Measurements from ENCODE around the gene PRR11. TPM values are rescaled to one million over a fixed set of nuclear protein-coding genes. Genes with fewer than 3 reads are reported as not detected.

The PRR11 gene
- total RNA-seq, 1 experiment from 2014 or later: 109 TPM

DNA sequence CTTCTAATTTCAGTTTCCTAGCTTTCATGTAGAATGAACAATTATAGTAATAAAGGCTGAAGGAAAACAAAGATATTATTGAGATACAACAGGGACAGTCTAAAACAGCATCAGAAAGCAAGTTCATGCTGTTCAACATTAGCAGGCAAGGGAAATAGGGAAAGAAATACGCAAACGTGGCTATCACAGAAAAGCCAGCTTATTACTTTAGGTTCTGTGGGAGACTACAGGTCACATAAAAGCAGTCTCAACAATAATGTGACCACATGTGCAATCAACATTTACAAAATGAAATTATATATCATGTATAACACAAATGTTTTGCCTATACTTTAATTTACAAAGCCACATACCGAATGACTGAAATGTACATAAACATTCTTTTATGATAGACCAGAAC, 44.0 kb upstream of the PRR11 start:
- intact Hi-C loops (cut with micrococcal nuclease; ENCODE audit: unreplicated experiment): no loop called here
- POLR2A ChIA-PET (ENCODE audit: unreplicated experiment): no interaction called here
- CTCF ChIA-PET: interaction anchor here (0.6 kb wide), 1 partner anchor 456 kb away, joined by 4 read pairs; no protein-coding TSS in a partner anchor

DNA sequence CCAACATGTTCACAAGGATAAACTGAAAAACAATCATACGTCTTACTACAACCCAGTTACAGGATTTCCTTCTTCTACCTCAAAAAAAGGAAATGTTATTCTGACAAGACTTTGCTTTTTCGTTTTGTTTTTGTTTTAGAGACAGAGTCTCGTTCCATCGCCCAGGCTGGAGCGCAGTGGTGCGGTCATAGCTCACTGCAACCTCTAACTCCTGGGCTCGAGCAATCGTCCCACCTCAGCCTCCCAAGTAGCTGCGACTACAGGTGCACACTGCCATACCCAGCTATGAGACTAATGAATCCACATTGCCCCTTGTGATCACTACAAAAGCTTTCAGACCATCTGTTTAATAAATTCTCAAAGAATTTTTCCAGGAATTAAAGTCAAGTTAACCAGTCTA, 40.1 kb upstream of the PRR11 start:
- H3K4me3 ChIP-seq: no peak overlapping the region
- POLR2A ChIA-PET (ENCODE audit: unreplicated experiment): interaction anchor here (0.7 kb wide), 1 partner anchor 585 kb away, joined by 9 read pairs; no protein-coding TSS in a partner anchor
- H3K27ac ChIP-seq: no peak overlapping the region
- CTCF ChIA-PET: no interaction called here
- H3K36me3 ChIP-seq (ENCODE audit: low read depth): peaks cover 10% of the 10 kb centered on the region
- no peak overlapping the region for H2AFZ ChIP-seq
- H4K20me1 ChIP-seq (ENCODE audit: insufficient read depth): no peaks in the 10 kb centered on the region; the same call in 1 of the 2 replicates
- H3K9me3 ChIP-seq (ENCODE audit: insufficient read depth, low read depth): no peaks in the 10 kb centered on the region; the same call in 1 of the 2 replicates
- no peaks in the 10 kb centered on the region for H3K79me2 ChIP-seq (ENCODE audit: low read depth)
- no peak for DNase-seq
- intact Hi-C loops (cut with micrococcal nuclease; ENCODE audit: unreplicated experiment): no loop called here
- no peak overlapping the region for H3K4me2 ChIP-seq
- H3K4me1 ChIP-seq (replicated peaks; ENCODE audit: insufficient read depth): no peaks in the 10 kb centered on the region
- BruUV-seq (replicated peaks): no TSS peak
- H3K27me3 ChIP-seq (ENCODE audit: insufficient read depth, low read depth): no peaks in the 10 kb centered on the region
- no peaks in the 10 kb centered on the region; the same call in 1 of the 2 replicates for H3F3A ChIP-seq (ENCODE audit: insufficient read depth, low read depth)
- TF ChIP-seq CTCF (conservative IDR thresholded peaks at IDR 0.05) (no peak), EZH2 (IDR thresholded peaks at IDR 0.05; ENCODE audit: low read depth) (no peak)
- H3K9me2 ChIP-seq (ENCODE audit: insufficient read depth): no peaks in the 10 kb centered on the region

More for the DNA sequence above, 44.0 kb upstream of the PRR11 start:
- no peak for DNase-seq
- H3K79me2 ChIP-seq (ENCODE audit: low read depth): 0 out of 2 replicates have a peak, but pooled peaks cover 11% of the 10 kb centered on the region
- no peak overlapping the region for H2AFZ ChIP-seq
- peaks cover 7% of the 10 kb centered on the region; the same call in 1 of the 2 replicates for H3K36me3 ChIP-seq (ENCODE audit: low read depth)
- TF ChIP-seq EZH2 (IDR thresholded peaks at IDR 0.05; ENCODE audit: low read depth) (no peak), CTCF (conservative IDR thresholded peaks at IDR 0.05) (no peak)
- no TSS peak for BruUV-seq (replicated peaks)
- H4K20me1 ChIP-seq (ENCODE audit: insufficient read depth): no peaks in the 10 kb centered on the region
- no peak overlapping the region for H3K4me3 ChIP-seq
- H3K4me1 ChIP-seq (replicated peaks; ENCODE audit: insufficient read depth): peaks cover 11% of the 10 kb centered on the region; the same call in 1 of the 2 replicates
- H3K27ac ChIP-seq: no peak overlapping the region
- no peaks in the 10 kb centered on the region for H3K27me3 ChIP-seq (ENCODE audit: insufficient read depth, low read depth)
- H3F3A ChIP-seq (ENCODE audit: insufficient read depth, low read depth): peaks cover 7% of the 10 kb centered on the region; the same call in 1 of the 2 replicates
- no peaks in the 10 kb centered on the region; the same call in 1 of the 2 replicates for H3K9me3 ChIP-seq (ENCODE audit: insufficient read depth, low read depth)
- no peak overlapping the region for H3K4me2 ChIP-seq
- no peaks in the 10 kb centered on the region for H3K9me2 ChIP-seq (ENCODE audit: insufficient read depth)

GRCh38 chr17:59121901-59122480, 33.6 kb upstream of the PRR11 start:
- no peaks in the 10 kb centered on the region for H3K27me3 ChIP-seq (ENCODE audit: insufficient read depth, low read depth)
- POLR2A ChIA-PET (ENCODE audit: unreplicated experiment): interaction anchor here (0.7 kb wide), 1 partner anchor 14 kb away, joined by 3 read pairs; no protein-coding TSS in a partner anchor
- no peaks in the 10 kb centered on the region for H3K9me3 ChIP-seq (ENCODE audit: insufficient read depth, low read depth)
- H3K4me3 ChIP-seq: no peak overlapping the region
- no TSS peak for BruUV-seq (replicated peaks)
- H3F3A ChIP-seq (ENCODE audit: insufficient read depth, low read depth): peaks cover 5% of the 10 kb centered on the region
- intact Hi-C loops (cut with micrococcal nuclease; ENCODE audit: unreplicated experiment): no loop called here
- no peak for TF ChIP-seq CTCF (conservative IDR thresholded peaks at IDR 0.05)
- TF ChIP-seq EZH2 (IDR thresholded peaks at IDR 0.05; ENCODE audit: low read depth): no peak
- DNase-seq: no peak
- CTCF ChIA-PET: no interaction called here
- no peak overlapping the region for H3K4me2 ChIP-seq
- H4K20me1 ChIP-seq (ENCODE audit: insufficient read depth): no peaks in the 10 kb centered on the region; the same call in 1 of the 2 replicates
- H3K27ac ChIP-seq: no peak overlapping the region
- no peaks in the 10 kb centered on the region for H3K4me1 ChIP-seq (replicated peaks; ENCODE audit: insufficient read depth)
- H3K36me3 ChIP-seq (ENCODE audit: low read depth): peaks cover 8% of the 10 kb centered on the region; the same call in 1 of the 2 replicates
- 0 out of 2 replicates have a peak, but pooled peaks cover 7% of the 10 kb centered on the region for H3K79me2 ChIP-seq (ENCODE audit: low read depth)
- H3K9me2 ChIP-seq (ENCODE audit: insufficient read depth): no peaks in the 10 kb centered on the region
- H2AFZ ChIP-seq: no peak overlapping the region
